Activated CD4-positive, alpha-beta T cell treated with anti-CD3 and anti-CD28 coated beads, Interleukin-2, amount 50 U/mL, for 48 hours (primary cell): Measurements from ENCODE around the gene CYBA.
"Not testable (repeated sequence)": the region's sequence is repeated elsewhere in the genome, so short reads cannot be mapped to it uniquely, and the experiment has no call there.

Experiments
- DNase-seq, 2 experiments: peaks; one replicate each; pipeline ENCODE4 v3.0.0-alpha.2; 2020

The CYBA gene

DNA sequence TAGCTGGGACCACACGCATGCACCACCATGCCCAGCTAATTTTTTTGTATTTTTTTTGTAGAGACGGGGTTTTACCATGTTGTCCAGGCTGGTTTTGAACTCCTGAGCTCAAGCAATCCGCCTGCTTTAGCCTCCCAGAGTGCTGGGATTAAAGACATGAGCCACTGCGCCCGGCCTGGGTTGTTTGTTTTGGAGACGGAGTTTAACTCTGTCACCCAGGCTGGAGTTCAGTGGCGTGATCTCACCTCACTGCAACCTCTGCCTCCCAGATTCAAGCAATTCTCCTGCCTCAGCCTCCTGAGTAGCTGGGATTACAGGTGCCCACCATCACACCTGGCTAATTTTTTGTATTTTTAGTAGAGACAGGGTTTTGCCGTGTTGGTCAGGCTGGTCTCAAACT, 41.4 kb downstream of the CYBA start:
- not testable (repeated sequence) for DNase-seq

DNA sequence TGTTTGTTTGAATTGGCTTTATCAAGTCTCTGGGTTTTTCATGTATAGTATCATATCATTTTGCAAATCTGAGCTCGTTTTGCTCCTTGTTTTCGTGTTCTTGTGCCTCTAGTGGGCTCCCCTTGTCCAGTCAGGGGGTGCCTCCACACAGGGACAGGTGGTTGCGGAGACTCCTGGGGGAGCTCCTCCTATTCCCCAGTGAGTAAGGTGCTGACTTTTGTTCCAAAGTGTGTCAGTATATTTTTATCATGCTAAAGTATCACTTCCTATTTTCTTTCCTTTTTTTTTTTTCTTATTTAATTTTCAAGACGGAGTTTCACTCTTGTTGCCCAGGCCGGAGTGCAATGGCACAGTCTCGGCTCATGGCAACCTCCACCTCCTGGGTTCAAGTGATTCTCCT, 42.8 kb downstream of the CYBA start:
- no peak for DNase-seq

- no peak for DNase-seq
These were observed 44.6 kb downstream of the CYBA start for GRCh38 chr16:88606148-88606757.

- DNase-seq = no peak
These were observed 45.4 kb downstream of the CYBA start for GRCh38 chr16:88605186-88606147.

- no peak for DNase-seq
These were observed 48.8 kb downstream of the CYBA start for GRCh38 chr16:88602091-88602490.

GRCh38 chr16:88601313-88602036, 49.4 kb downstream of the CYBA start:
- no peak for DNase-seq

DNA sequence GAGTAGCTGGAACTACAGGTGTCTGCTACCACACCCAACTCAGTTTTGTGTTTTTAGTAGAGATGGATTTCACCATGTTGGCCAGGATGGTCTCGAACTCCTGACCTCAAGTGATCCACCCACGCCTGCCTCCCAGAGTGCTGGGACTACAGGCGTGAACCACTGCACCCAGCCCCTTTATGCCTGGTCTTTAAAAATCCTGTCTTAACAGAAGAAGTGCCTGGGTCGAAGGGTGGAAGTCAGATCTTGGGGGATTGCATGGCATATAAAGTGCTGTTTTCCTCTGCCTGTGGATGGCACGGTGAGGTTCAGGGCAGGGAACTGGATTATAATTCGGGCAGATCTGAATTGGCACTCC, 50.3 kb downstream of the CYBA start:
- no peak for DNase-seq

GRCh38 chr16:88599825-88600538, 50.9 kb downstream of the CYBA start:
- DNase-seq = no peak

GRCh38 chr16:88599092-88599733, 51.6 kb downstream of the CYBA start:
- DNase-seq = no peak

DNA sequence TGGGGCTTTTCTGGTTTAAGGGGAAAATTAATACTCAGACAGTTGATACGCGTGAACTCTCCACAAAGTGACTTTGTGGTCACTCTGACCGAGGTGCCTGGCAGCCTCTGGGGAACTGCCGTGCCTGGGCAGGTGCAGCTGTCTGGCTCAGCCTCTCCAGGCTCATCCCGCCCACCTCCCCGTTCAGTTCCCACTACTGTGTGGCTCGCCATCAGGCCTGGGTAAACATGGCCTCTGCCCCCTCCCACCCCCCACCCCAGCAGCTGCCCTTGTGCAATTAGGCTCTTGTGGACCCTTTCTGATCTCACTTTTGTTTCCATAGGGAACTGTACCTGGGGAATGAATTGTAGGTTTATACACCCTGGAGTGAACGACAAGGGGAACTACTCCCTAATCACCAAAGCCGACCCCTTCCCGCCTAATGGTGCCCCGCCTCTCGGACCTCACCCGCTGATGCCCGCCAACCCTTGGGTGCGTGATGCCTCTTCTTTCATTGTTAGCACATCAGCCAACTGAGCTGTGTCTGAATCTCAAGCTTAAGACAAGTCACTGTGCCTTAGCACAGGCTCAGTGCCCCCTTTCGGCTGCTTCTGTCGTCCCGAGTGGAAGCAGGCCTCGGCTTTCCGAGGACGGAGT, 52.9 kb downstream of the CYBA start:
- no peak for DNase-seq

DNA sequence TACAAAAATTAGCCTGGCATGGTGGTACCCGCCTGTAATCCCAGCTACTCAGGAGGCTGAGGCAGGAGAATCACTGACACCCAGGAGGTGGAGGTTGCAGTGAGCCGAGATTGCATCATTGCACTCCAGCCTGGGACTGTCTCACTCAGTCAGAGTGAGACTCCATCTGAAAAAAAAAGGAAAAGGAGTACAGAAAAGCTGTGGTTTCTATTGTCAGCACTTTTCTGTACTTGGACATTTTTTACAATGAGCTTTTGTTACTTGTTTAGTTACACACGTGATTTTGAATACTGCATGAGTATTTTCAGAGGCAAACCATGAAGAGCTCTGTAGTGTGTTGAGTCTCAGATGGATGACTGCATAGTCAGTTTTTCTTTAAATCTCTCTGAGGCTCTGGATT, 54.4 kb downstream of the CYBA start:
- DNase-seq = no peak

DNA sequence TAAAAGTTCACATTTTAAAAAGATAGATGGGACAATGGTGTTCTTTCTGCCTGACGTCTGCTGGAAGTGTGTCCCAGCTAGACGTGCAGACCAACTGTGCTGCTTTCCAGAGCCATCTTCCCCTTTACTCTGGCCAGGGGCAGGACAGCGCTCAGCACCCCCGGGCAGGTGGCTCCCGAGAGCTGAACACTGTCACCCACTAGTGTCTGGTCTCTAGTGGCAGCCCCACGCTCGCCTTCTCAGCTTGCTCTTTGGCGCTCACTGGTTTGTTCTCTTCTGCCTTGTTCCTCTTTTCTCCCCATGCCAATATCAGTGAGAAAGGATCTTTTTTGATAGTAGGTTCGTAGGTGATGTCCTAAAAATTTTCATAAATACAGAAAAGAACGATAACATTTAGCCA, 54.9 kb downstream of the CYBA start:
- DNase-seq = no peak

DNA sequence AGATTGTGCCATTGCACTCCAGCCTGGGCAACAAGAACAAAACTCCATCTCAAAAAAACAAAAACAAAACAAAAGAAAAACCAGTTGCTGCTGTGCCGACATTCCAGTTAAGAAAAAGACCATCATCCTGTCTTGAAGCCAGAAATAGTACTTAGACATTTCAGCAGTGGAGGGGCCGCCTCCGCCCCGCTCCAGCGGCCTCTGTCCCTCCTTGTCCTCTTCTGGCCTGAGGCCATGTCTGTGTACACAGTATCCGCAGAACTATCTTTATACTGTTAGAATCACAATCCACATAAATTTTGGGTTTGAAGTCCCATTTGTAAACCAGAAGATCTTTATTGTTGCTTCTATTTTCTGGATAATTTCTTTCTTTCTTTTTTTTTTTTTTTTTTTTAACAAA, 55.8 kb downstream of the CYBA start:
- no peak for DNase-seq

GRCh38 chr16:88593910-88594309, 56.9 kb downstream of the CYBA start:
- no peak for DNase-seq

DNA sequence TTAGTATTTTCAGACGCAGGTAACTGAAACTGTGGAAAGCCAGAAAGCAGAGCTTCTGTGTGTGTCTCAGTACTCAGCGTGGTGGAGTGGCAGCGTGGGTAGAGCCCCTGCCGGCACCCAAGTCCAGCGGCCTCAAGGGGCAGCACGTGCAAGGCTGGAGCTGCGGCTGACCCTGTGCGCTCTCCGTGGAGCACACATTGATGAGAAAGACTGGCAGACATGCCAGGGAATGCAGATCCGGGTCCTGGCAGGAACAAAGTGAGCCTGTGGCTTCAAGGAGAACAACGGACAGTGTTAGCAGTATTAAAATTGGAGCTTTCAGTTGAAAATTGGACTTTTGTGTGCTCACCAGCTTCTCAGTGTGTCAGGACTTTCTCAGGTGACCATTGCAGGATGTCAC, 57.4 kb downstream of the CYBA start:
- DNase-seq = no peak
